Suppressor macrophage (primary cell): Measurements from ENCODE around the gene KRTAP4-6.
"Not testable (repeated sequence)": the region's sequence is repeated elsewhere in the genome, so short reads cannot be mapped to it uniquely, and the experiment has no call there.

Experiments used
- DNase-seq, 4 experiments: peaks; one replicate each; pipeline ENCODE4 v3.0.0-alpha.2; 2020 to 2022

Gene KRTAP4-6

DNA sequence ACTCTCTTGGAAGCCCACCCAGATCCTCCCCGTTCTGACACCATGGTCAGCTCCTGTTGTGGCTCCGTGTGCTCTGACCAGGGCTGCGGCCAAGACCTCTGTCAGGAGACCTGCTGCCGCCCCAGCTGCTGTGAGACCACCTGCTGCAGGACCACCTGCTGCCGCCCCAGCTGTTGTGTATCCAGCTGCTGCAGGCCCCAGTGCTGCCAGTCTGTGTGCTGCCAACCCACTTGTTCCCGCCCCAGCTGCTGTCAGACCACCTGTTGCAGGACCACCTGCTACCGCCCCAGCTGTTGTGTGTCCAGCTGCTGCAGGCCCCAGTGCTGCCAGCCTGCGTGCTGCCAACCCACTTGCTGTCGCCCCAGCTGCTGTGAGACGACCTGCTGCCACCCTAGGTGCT is 35.0 kb downstream of the KRTAP4-6 start, which contains the start of gene KRTAP4-9:
TSS of gene KRTAP4-9 (plus strand) at position 43 of the 400 bp plus-strand sequence. CDS start at position 43, 0 bp downstream.
- not testable (repeated sequence) for DNase-seq

DNA sequence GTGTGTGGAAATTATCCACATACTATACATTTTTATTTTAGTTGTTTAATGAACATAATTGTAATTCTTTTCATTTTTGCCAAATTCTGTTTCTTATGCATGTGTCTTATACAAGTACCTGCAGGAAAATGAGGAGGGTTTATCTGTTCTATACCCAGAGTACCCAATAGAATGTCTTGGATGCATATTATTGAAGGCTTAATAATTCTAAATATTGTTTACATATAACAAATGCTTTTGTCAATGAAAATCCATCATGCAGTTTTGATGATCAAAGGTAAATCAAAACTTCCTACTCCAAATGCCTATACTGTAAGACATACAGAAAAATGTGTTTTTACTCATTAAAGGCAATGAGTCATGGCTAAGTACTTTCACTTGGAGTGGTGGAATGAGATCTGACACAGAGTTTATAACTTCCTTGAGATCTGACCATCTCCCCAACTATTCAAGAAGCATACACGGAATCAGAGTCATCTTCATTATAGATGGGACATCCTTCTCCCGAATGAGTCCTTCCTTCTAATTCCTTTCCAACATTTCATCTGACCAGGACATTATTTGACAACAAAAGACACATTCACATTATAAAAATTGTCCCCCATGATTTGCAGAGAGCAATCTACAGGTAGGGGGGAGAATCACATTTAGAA is 35.8 kb downstream of the KRTAP4-6 start:
- not testable (repeated sequence) for DNase-seq

DNA sequence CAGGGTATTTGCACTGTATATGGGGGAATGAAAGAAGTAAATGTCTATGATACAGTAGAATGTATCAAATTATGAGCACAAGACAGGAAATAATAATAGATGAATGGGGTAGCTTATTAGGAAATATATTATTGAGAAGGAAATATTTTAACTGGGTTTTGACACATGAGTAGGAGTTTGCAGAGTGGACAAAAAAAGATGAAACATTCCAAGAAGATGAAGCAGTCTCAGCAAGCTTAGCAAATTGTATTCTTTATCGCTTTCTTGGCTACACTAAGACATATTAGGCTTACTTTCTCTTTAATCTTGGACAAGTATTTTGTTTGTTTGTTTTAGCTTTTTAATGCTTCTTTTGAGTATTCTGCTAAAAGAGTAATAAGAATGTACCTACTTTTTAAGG is 36.4 kb downstream of the KRTAP4-6 start:
- DNase-seq = no peak

DNA sequence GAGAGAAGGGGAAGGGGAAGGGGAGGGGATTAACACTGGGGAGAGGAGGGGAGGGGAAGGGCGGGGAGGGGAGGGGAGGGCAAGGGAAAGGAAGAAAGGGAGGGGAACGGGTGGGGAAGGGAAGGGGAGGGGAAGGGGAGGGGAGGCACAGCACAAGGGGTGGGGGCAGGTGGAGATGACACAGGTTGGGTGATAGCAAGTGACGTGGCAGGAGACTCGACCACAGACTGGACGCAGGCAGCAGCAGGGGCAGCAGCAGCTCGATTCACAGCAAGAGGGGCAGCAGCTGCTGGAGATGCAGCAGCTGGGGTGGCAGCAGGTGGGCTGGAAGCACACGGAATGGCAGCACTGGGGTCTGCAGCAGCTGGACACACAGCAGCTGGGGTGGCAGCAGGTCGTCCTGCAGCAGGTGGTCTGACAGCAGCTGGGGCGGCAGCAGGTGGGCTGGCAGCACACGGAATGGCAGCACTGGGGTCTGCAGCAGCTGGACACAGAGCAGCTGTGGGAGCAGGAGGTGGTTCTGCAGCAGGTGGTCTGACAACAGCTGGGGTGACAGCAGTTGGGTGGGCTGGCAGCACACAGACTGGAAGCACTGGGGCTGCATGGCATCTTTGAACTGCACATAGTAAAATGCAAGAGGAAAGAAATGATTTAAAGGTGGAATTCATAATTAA is 38.6 kb downstream of the KRTAP4-6 start, which contains the start of gene KRTAP4-16:
TSS of gene KRTAP4-16 (minus strand) at position 624 of the 674 bp plus-strand sequence. CDS start at position 624, 0 bp downstream.
- no peak for DNase-seq

DNA sequence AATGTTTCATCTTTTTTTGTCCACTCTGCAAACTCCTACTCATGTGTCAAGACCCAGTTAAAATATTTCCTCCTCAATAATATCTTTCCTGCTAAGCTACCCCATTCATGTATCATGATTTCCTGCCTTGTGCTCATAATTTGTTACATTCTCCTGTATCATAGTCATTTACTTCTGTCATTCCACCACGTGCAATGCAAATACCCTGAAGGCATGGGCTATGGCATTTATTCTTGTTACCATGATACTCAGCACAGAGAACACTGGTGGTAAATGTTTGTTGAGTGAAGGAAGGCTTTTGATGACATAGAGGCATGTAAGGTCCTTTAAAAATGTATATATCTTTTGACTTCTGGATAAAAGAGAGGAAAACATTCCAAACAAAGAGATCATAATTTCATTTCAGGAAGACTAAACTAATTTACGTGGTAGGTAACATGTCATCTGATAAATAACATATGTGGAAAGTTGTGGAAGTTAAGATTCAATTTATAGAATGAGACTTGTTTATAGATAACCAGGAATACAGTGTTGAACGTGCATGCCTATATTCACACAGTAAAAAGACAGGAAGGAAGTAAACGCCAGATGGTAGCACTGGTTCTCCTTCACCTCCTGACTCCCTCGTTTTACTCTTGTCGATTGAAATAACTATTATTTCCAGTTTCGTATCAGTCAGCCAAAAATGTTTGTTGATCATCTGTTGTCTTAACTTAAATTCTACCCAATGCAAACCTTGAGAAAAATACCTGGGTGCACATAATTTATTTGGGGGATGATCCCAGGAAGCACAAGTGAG is 40.5 kb downstream of the KRTAP4-6 start:
- peak in 1 of 4 experiments; percentile 3 for DNase-seq

DNA sequence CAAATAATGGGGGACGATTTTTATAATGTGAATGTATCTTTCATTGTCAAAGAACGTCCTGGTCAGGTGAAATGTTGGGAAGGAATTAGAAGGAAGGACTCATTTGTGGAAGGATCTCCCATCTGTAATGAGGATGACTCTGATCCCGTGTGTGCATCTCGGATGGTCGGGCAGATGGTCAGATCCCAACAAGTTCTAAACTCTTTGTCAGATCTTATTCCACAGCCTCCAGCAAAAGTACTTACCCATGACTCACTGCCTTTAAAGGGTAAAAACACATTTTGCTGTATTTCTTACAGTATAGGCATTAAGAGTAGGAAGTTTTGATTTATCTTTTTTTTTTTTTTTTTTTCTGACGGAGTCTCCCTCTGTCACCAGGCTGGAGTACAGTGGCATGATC is 41.9 kb downstream of the KRTAP4-6 start:
- no peak for DNase-seq

DNA sequence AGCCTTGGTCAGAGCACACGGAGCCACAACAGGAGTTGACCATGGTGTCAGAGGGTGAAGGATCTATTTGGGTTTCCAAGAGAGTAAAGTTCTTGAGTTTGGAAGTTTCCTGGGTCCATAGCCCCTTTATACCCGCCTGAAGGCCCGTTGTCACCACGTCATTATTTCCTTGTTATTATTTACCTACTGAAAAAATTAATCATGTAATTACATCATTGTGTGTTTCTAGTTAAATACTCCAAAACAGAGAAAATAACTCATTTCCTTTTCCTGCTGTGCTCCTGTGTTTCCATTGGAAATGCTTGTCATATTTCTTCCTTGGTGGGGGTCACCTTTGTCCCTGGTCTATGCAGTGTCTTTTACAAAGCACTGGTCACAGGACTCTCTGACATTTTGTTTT is 42.3 kb downstream of the KRTAP4-6 start, which contains the start of gene KRTAP4-8:
TSS of gene KRTAP4-8 (minus strand) at position 101 of the 400 bp plus-strand sequence. CDS start at position 43, 58 bp downstream.
- DNase-seq = no peak

DNA sequence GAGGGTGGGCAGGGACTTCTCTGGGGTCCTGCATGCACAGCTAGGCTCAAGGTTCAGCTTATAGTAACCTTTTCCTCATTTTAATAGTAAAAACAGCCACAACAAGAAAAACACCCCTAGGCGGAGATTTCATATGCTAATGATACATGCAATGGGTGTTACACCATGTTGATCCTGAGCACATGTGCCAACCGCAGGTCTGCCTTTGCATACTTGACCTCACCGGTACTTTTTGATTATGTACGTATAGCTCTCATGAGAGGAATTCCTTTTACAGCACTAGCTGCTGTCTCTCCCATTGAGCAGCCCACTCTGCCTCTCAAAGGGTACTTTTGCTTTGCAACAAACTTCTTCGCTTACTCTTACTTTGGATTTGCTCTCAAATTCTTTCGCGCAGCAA is 44.3 kb downstream of the KRTAP4-6 start:
- no peak for DNase-seq
